GM12878 (cell line): ENCODE data around the gene NR1H4. TPM values are rescaled to one million over a fixed set of nuclear protein-coding genes. Genes with fewer than 3 reads are reported as not detected.

ENCODE experiments used
- ATAC-seq: fragments of 200-7000 bp; cut with Tn5 transposase; 3 replicates; pipeline ENCODE4 v1.9.1; 2020; ENCODE audit warnings: mild to moderate bottlenecking, moderate library complexity
- BruUV-seq: library from RNA; stranded (reverse); fragments of 400-500 nt; replicated peaks from 2 replicates; lab custom pipeline; 2021; lab: Mats Ljungman, UMichigan
- CTCF ChIA-PET: fragments of 300-600 bp; sonication (Branson Sonifier 250); formaldehyde crosslinking; extraction: SDS; loops from one replicate; lab custom pipeline; 2021; ENCODE audit warnings: inconsistent platforms; lab: Yijun Ruan, JAX
- POLR2A ChIA-PET: fragments of 350-600 bp; formaldehyde crosslinking; extraction: SDS; loops from one replicate; lab custom pipeline; 2021; ENCODE audit warnings: inconsistent platforms; lab: Charles Lee
- RAD21 ChIA-PET: fragments of 300-600 bp; sonication (Branson Sonifier 250); formaldehyde crosslinking; loops from one replicate; lab custom pipeline; 2023; ENCODE audit warnings: antibody characterized with exemption; ENCODE audit not compliant: unreplicated experiment; lab: Charles Lee
- SMC1A ChIA-PET: fragments of 300-600 bp; sonication (Branson Sonifier 250); formaldehyde crosslinking; loops from one replicate; lab custom pipeline; 2023; ENCODE audit not compliant: unreplicated experiment, uncharacterized antibody; lab: Charles Lee
- DNase-seq: peaks from one replicate; pipeline ENCODE4 v3.0.0-alpha.2; 2011; ENCODE audit warnings: low read depth, low spot score
- FAIRE-seq: peaks from 3 replicates; lab custom pipeline; 2011; peaks lifted over from hg19 to GRCh38; lab: Jason Lieb, UNC
- H2AFZ ChIP-seq: 2 replicates; pipeline ENCODE4 v1.6.0; 2011; ENCODE audit warnings: low read depth, low read length, control low read depth; ENCODE audit not compliant: control insufficient read depth
- H3K27ac ChIP-seq: 2 replicates; pipeline ENCODE4 v1.5.1; 2011; ENCODE audit warnings: control low read depth; ENCODE audit not compliant: control insufficient read depth, insufficient read depth
- H3K27me3 ChIP-seq, 2 experiments: replicated peaks in 1 of 2; 2 replicates each; pipeline versions ENCODE4 v1.6.0 to v1.6.1; 2011; ENCODE audit warnings: low read length in 1 of 2; ENCODE audit not compliant: control insufficient read depth in 2 of 2, insufficient read depth in 2 of 2
- H3K36me3 ChIP-seq, 2 experiments: 2 replicates each; pipeline ENCODE4 v1.5.1; 2011; ENCODE audit warnings: low read length in 1 of 2; ENCODE audit not compliant: control insufficient read depth in 2 of 2, insufficient read depth in 2 of 2
- H3K4me1 ChIP-seq: 2 replicates; pipeline ENCODE4 v1.6.1; 2011; ENCODE audit warnings: mild to moderate bottlenecking, low read length, moderate library complexity, mixed read lengths; ENCODE audit not compliant: control insufficient read depth, insufficient read depth
- H3K4me2 ChIP-seq: 2 replicates; pipeline ENCODE4 v1.6.0; 2011; ENCODE audit warnings: control low read depth; ENCODE audit not compliant: control insufficient read depth, insufficient read depth
- H3K4me3 ChIP-seq: fragments of 200-600 bp; sonication (generic); 2 replicates; pipeline ENCODE4 v1.5.1; 2016
- H3K79me2 ChIP-seq: 2 replicates; pipeline ENCODE4 v1.6.0; 2011; ENCODE audit warnings: low read length; ENCODE audit not compliant: control insufficient read depth, insufficient read depth
- H3K9ac ChIP-seq: 2 replicates; pipeline ENCODE4 v1.8.0; 2011; ENCODE audit warnings: low read length, control low read depth, mixed read lengths; ENCODE audit not compliant: control insufficient read depth, insufficient read depth
- H3K9me3 ChIP-seq: replicated peaks from 3 replicates; pipeline ENCODE4 v1.5.1; 2011; ENCODE audit warnings: mild to moderate bottlenecking, low read length; ENCODE audit not compliant: control insufficient read depth, insufficient read depth
- H4K20me1 ChIP-seq: 2 replicates; pipeline ENCODE4 v1.6.0; 2011; ENCODE audit not compliant: control insufficient read depth, insufficient read depth
- BHLHE40 ChIP-seq, 2 experiments: fragments of 450-650 bp in 1 of 2; IDR thresholded peaks; 2 replicates each; pipeline ENCODE4 v1.6.1; 2011 to 2017; ENCODE audit warnings: low read depth in 2 of 2, borderline replicate concordance in 1 of 2, improper control_type of control experiment in 1 of 2, low read length in 1 of 2, mild to moderate bottlenecking in 1 of 2
- MLLT1 ChIP-seq: fragments of 450-650 bp; IDR thresholded peaks from 2 replicates; pipeline ENCODE4 v1.6.1; 2016; ENCODE audit warnings: mild to moderate bottlenecking
- NFXL1 ChIP-seq: fragments of 450-650 bp; IDR thresholded peaks from 2 replicates; pipeline ENCODE4 v1.6.1; 2017; ENCODE audit warnings: antibody characterized with exemption, mild to moderate bottlenecking, borderline replicate concordance
- NFYA ChIP-seq: IDR thresholded peaks from 2 replicates; pipeline ENCODE4 v1.6.1; 2011; ENCODE audit warnings: low read depth, mild to moderate bottlenecking, low read length, improper control_type of control experiment, borderline replicate concordance
- NFYB ChIP-seq: IDR thresholded peaks from 2 replicates; pipeline ENCODE4 v1.6.1; 2011; ENCODE audit warnings: low read depth, mild to moderate bottlenecking, low read length, improper control_type of control experiment, moderate library complexity; ENCODE audit not compliant: insufficient read depth
- PBX3 ChIP-seq: IDR thresholded peaks from 2 replicates; pipeline ENCODE4 v1.6.1; 2011; ENCODE audit warnings: mild to moderate bottlenecking, low read depth, low read length, moderate library complexity; ENCODE audit not compliant: insufficient replicate concordance
- POU2F2 ChIP-seq: IDR thresholded peaks from 3 replicates; pipeline ENCODE4 v1.6.1; 2011; ENCODE audit warnings: low read depth, mild to moderate bottlenecking, low read length, borderline replicate concordance
- SIN3A ChIP-seq: IDR thresholded peaks from 2 replicates; pipeline ENCODE4 v1.6.1; 2012; ENCODE audit warnings: low read depth, low read length, improper control_type of control experiment
- YBX1 ChIP-seq: fragments of 450-650 bp; IDR thresholded peaks from 2 replicates; pipeline ENCODE4 v1.6.1; 2016; ENCODE audit warnings: antibody characterized with exemption
- ZBTB11 ChIP-seq: fragments of 450-650 bp; formaldehyde crosslinking; IDR thresholded peaks from 2 replicates; pipeline ENCODE4 v1.5.0; 2022; ENCODE audit warnings: mild to moderate bottlenecking, missing genetic modification characterization
- ZBTB40 ChIP-seq: fragments of 450-650 bp; IDR thresholded peaks from 2 replicates; pipeline ENCODE4 v1.6.1; 2016; ENCODE audit warnings: mild to moderate bottlenecking, moderate library complexity, borderline replicate concordance
- WGBS: methylation state at CpG from one replicate; pipeline ENCODE4 v1.1.6; 2016; ENCODE audit warnings: low lambda C conversion rate; ENCODE audit not compliant: insufficient replicate concordance, insufficient coverage; ENCODE audit errors: missing lambda C conversion rate; 5-methylcytosine and 5-hydroxymethylcytosine counted together
- in situ Hi-C: fragments of 300-500 bp; cut with MboI; formaldehyde crosslinking; loops from 9 replicates; pipeline ENCODE4 v1.14.3; 2018; ENCODE audit warnings: mixed read lengths
- intact Hi-C: fragments of 100-400 bp; cut with micrococcal nuclease; formaldehyde crosslinking; loops from one replicate; pipeline ENCODE4 v1.14.2; 2022; ENCODE audit not compliant: unreplicated experiment
- polyA plus RNA-seq, 11 experiments: library from polyadenylated mRNA; depleted of rRNA in 4 of 11; unstranded in 6 of 11; stranded (reverse) in 5 of 11; fragments of >200 nt; fragmentation: Nextera tagmentation in 4 of 11; fragmentation: Illumina TruSeq in 1 of 11; extraction: Ambion mirVana in 4 of 11; extraction: Trizol in 1 of 11; gene quantifications; 1 replicate in 1 of 11; 2 replicates in 10 of 11; pipeline versions ENCODE4 v1.2.1 to v1.2.3, GENCODE V29; 2011 to 2016; ENCODE audit warnings: inconsistent platforms in 2 of 11, missing spikeins in 2 of 11, low read depth in 1 of 11
- total RNA-seq, 4 experiments: library from RNA; depleted of rRNA in 3 of 4; stranded (reverse); fragments of >200 nt in 3 of 4; fragmentation: Illumina TruSeq in 1 of 4; extraction: Trizol in 1 of 4; gene quantifications; 2 replicates each; pipeline versions ENCODE4 v1.2.1 to v1.2.3, GENCODE V29; 2013 to 2021
- TF ChIP-seq, protein P1 (sequence below): fragments of 450-650 bp; IDR thresholded peaks from 2 replicates; pipeline ENCODE4 v1.6.1; 2016; ENCODE audit warnings: mild to moderate bottlenecking

Gene NR1H4
- total and polyA plus RNA-seq, 10 of the 15 experiments (the other 5 are each of a cell fraction or from before 2014, with no cell fraction given): 0.04 TPM; not detected in 9

DNA sequence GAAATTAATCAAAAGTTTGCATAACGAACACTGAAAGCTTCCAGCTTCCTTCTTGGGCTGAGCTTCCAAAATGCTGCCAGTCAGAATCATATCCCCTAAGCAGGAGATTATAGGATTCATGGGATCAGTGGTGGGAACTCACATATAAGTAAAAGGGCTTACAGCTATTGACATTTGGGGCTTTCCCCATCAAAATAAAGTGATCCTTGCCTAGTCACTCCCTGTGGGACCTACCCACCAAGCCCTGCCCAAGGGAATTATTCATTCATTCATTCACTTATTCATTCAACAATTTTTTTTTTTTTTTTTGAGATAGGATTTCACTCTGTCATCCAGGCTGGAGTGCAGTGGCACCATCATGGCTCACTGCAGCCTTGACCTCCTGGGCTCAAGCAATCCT is 47.5 kb upstream of the NR1H4 start:
- CTCF ChIA-PET: interaction anchor here (1.0 kb wide), 1 partner anchor 22 kb away, joined by 3 read pairs; no protein-coding TSS in a partner anchor
- H3K27me3 ChIP-seq: peaks cover 0 to 2% of the 10 kb centered on the region in 2 experiments; a peak in 2 of 4 replicates
- no peak overlapping the region for H3K9ac ChIP-seq
- H3K79me2 ChIP-seq: no peaks in the 10 kb centered on the region
- no peak for DNase-seq
- no peak for FAIRE-seq
- H3K4me1 ChIP-seq: no peaks in the 10 kb centered on the region
- WGBS: 0% methylated on average over 1 of the region's 1 CpG
- H3K36me3 ChIP-seq: no peaks in the 10 kb centered on the region
- no peak overlapping the region for H2AFZ ChIP-seq
- no peak for ATAC-seq
- H3K27ac ChIP-seq: no peak overlapping the region
- RAD21 ChIA-PET: no interaction called here
- SMC1A ChIA-PET: no interaction called here
- in situ Hi-C loops (no loop called here), intact Hi-C loops (no loop called here)
- H3K4me2 ChIP-seq: no peak overlapping the region
- H4K20me1 ChIP-seq: no peaks in the 10 kb centered on the region
- H3K9me3 ChIP-seq: no peaks in the 10 kb centered on the region
- POLR2A ChIA-PET: no interaction called here
- BruUV-seq: no TSS peak
- H3K4me3 ChIP-seq: no peak overlapping the region
- TF ChIP-seq, protein P1, sequence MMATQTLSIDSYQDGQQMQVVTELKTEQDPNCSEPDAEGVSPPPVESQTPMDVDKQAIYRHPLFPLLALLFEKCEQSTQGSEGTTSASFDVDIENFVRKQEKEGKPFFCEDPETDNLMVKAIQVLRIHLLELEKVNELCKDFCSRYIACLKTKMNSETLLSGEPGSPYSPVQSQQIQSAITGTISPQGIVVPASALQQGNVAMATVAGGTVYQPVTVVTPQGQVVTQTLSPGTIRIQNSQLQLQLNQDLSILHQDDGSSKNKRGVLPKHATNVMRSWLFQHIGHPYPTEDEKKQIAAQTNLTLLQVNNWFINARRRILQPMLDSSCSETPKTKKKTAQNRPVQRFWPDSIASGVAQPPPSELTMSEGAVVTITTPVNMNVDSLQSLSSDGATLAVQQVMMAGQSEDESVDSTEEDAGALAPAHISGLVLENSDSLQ: no peak
- TF ChIP-seq MLLT1 (no peak), POU2F2 (no peak), SIN3A (no peak), PBX3 (no peak), ZBTB40 (no peak), NFYB (no peak), YBX1 (no peak), BHLHE40 (IDR thresholded peaks at IDR 0.05; ENCODE audit: borderline replicate concordance in 1 of 2, low read depth in 2 of 2, low read length in 1 of 2) (no peak), ZBTB11 (CRISPR knock-in tag) (no peak), NFXL1 (no peak), NFYA (no peak)
